Stimulated activated CD8-positive, alpha-beta memory T cell treated with anti-CD3 and anti-CD28 coated beads, Interleukin-12 subunit alpha, Interleukin-12 subunit beta, amount 100 ng/mL, for 24 hours (primary cell): ENCODE data around the gene RPL38.

Experiments used
- DNase-seq: peaks from one replicate; pipeline ENCODE4 v3.0.0-alpha.2; 2020; ENCODE audit errors: extremely low read depth

RPL38 gene

GRCh38 chr17:74250324-74250995 lies 47.0 kb downstream of the RPL38 start:
- no peak for DNase-seq

DNA sequence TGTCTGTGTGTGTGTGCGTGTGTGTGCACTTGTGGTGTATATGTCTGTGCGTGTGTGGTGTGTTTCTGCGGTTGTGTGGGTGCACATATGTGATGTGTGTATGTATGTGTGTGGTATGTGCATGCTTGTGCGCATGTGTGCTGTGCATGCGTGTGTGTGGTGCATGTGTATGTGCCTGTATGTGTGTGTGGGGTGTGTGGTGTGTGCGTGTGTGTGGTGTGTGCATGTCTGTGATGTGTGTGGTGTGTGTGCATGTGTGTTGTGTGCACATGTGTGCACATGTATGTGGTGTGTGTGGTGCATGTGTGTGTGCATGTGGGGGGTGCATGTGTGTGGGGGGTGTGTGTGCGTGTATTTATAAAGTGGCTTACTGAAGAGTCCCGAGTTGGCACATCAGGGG lies 47.6 kb downstream of the RPL38 start:
- DNase-seq = no peak

GRCh38 chr17:74251569-74251968 lies 48.1 kb downstream of the RPL38 start:
- no peak for DNase-seq

DNA sequence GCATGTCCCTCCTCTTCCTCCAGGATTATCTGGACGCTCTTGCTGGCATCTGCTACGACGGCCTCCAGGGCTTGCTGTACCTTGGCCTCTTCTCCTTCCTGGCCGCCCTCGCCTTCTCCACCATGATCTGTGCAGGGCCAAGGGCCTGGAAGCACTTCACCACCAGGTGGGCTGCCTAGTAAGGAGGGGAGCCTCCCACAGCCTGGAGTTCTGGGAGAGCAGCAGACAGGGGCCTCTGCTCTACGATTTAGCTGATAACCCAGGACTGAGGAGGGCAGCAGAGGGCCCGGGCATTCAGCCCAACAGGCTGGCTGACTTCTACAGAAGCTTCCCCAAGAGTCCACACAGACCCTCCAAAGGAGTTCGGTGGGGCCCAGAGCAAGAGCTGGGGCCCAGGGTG lies 48.7 kb downstream of the RPL38 start:
- no peak for DNase-seq

DNA sequence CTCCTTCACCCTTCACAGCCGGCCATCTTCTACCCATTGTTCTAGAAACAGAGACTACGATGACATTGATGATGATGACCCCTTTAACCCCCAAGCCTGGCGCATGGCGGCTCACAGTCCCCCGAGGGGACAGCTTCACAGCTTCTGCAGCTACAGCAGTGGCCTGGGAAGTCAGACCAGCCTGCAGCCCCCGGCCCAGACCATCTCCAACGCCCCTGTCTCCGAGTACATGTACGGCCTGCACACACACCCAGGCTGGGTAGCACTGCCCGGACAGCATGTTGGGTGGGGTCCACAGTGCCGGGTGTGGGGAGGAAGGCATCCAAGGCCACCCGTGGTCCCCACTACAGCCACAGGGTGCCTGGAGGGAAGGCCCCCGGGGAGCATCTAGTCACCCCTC lies 49.6 kb downstream of the RPL38 start:
- no peak for DNase-seq

GRCh38 chr17:74257311-74257710 lies 53.8 kb downstream of the RPL38 start:
- DNase-seq = no peak

GRCh38 chr17:74259667-74260524 lies 56.4 kb downstream of the RPL38 start:
- DNase-seq = no peak
